Activated naive CD4-positive, alpha-beta T cell treated with anti-CD3 and anti-CD28 coated beads, Interleukin-2, amount 50 U/mL, for 16 hours (primary cell): Measurements from ENCODE around the gene NDUFV2.
"Not testable (repeated sequence)": the region's sequence is repeated elsewhere in the genome, so short reads cannot be mapped to it uniquely, and the experiment has no call there.

ENCODE experiments used
- DNase-seq: peaks from one replicate; pipeline ENCODE4 v3.0.0-alpha.2; 2020

The NDUFV2 gene

GRCh38 chr18:9102508-9103375, at the start of gene NDUFV2:
Gene NDUFV2, plus strand, starts transcription at chr18:9102699. Its CDS starts 45 bp downstream, at chr18:9102744.
- peak; percentile 99 for DNase-seq

GRCh38 chr18:9053814-9054213, 48.7 kb upstream of the NDUFV2 start:
- no peak for DNase-seq

- no peak for DNase-seq
Measured at GRCh38 chr18:9055185-9055584, 47.3 kb upstream of the NDUFV2 start.

DNA sequence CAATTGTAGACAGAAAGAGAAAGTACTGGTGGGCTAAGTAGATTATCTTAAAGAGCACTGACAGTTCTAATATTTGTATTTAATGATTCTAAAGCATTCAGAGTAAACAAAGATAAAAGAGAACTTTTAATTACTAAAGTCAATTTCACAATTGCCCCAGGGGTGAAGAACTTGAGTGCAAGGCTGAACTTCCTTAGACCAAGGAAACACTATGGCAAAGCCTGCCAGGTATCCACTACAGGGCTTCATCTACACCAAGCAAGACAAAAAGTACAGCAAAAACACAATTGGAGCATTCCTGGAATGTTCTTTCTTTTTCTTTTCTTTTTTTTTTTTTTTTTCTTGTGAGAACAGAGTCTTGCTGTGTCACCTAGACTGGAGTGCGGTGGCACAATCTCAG, 46.9 kb upstream of the NDUFV2 start:
- no peak for DNase-seq

- DNase-seq: no peak
Measured at GRCh38 chr18:9057646-9058045, 44.9 kb upstream of the NDUFV2 start.

GRCh38 chr18:9058406-9058805, 44.1 kb upstream of the NDUFV2 start:
- DNase-seq: no peak

GRCh38 chr18:9062418-9062751, 40.1 kb upstream of the NDUFV2 start:
- DNase-seq: no peak

- DNase-seq: no peak
Measured at GRCh38 chr18:9065864-9066263, 36.6 kb upstream of the NDUFV2 start.

DNA sequence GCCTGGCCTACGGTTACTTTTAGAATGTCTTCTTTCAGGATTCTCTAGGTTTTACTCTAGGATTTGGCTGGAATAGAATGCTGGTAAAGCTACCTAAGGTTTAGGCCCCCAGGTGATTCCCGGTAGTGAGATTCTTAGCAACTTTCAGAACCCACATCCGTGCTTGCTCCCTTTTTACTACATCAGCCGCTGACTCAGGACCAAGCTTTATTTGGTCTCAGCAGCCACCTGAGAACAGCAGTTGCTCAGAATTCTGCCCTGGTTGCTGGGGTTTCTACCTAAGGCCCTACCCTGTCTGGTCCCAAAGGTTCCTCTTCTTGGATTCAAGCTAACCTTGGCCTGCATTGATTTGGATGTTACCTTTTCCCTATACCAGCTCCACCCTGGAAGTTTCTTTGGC, 36.1 kb upstream of the NDUFV2 start:
- DNase-seq: no peak

- DNase-seq: no peak
Measured at GRCh38 chr18:9066817-9067306, 35.6 kb upstream of the NDUFV2 start.

DNA sequence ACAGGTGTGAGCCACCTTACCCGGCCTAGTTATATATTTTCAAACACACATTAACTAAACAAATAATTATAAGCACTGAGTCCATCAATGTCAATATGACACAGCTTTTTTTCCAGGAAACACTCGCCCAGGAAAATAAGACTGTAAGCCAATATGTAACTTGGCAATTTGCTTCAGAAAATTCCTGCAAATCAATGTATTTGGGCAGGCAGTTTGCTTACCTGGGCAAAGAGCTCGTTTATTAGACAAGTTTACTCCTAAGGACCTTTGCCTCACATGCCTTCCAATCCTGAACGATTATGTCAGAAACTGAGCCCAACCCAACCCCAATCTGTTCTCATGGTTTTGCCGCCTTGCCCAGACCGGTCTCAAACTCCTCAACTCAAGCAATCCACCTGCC, 34.7 kb upstream of the NDUFV2 start:
- DNase-seq: no peak

GRCh38 chr18:9068346-9068745, 34.2 kb upstream of the NDUFV2 start:
- DNase-seq: no peak

DNA sequence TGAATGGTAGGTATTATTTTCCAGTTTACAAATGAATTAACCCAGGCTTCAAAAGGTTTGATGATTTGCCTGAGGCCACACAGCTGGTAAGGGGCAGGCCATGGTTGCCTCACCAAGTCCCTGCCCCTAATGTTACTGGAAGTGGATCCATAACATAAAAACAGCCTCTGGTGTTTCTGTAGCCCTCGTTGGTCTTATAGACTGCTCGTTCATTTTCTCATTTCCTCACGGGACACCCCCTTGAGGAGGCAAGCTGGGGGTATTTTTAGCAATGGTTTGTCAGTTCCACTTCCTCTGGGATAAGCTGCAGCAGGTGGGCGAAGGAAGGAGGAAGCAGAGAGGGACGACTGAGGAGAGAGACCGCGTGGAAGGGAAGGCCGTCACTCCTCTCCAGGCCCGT, 32.9 kb upstream of the NDUFV2 start:
- no peak for DNase-seq

DNA sequence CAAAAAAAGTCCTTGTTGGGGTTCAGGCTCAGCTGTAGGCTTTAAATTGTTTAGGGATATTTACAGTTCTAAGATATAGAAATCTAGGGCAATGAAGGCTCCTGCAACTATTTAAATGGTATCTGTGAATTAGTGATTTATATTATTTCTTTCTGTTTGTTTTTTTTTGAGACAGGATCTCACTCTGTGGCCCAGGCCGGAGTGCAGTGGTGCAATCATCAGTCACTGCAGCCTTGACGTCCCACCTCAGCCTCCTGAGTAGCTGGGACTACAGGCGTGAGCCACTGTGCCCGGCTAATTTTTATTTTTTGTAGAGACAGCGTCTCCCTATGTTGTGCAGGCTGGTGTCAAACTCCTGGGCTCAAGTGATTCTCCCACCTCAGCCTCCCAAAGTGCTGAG, 32.3 kb upstream of the NDUFV2 start:
- no peak for DNase-seq

DNA sequence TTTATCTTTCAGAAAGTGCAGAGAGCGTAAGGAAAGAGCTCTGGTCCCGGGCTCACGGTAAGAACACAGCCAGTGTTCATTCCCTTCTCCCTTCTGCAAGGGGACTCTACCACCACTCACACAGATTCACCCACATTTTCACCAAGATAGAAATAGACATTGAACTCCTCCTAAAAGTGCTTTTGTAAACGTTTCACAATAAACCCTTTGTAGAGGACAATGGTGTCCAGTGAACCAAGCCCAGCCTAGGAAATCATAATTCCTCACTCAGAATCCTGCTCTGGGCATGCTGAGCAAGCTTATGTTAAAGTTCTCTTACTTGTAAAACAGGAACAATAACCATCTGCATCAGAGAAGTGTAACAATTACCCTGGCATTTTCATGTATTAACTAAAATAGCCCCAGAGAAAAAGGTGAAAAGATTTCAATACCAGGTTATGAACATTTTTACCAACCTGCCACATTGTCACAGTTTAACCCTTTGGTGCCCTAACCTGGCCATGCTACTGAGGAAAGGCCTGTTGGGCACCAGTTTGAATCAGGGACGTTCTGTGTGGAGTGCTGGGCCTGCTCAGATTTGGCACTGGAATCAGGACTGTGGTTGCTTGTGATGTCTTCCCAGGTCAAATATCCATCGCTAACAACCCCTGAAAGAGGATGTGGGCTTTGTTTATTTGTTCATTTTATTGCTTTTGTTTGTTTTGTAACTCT, 22.5 kb upstream of the NDUFV2 start:
- no peak for DNase-seq

- DNase-seq: no peak
Measured at GRCh38 chr18:9081940-9082339, 20.6 kb upstream of the NDUFV2 start.

GRCh38 chr18:9082711-9083510, 19.6 kb upstream of the NDUFV2 start:
- DNase-seq: peak; percentile 33

DNA sequence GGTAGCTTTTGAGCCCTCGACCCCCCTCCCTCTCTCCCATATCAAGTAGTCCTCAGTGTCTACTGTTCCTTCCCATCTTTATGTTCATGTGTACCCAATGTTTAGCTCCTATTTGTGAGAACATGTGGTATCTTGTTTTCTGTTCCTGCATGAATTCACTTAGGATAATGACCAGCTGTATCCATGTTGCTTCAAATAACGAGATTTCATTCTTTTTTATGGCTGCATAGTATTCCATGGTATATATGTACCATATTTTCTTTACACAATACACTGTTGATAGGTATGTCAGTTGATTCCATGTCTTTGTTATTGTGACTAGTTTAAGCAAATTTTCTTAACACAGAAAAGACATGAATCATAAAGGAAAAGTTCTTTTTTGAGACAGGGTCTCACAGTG, 16.5 kb upstream of the NDUFV2 start:
- no peak for DNase-seq

GRCh38 chr18:9086624-9087023, 15.9 kb upstream of the NDUFV2 start:
- DNase-seq: no peak

- DNase-seq: no peak
Measured at GRCh38 chr18:9087144-9087543, 15.4 kb upstream of the NDUFV2 start.

- no peak for DNase-seq
Measured at GRCh38 chr18:9088252-9088651, 14.2 kb upstream of the NDUFV2 start.

DNA sequence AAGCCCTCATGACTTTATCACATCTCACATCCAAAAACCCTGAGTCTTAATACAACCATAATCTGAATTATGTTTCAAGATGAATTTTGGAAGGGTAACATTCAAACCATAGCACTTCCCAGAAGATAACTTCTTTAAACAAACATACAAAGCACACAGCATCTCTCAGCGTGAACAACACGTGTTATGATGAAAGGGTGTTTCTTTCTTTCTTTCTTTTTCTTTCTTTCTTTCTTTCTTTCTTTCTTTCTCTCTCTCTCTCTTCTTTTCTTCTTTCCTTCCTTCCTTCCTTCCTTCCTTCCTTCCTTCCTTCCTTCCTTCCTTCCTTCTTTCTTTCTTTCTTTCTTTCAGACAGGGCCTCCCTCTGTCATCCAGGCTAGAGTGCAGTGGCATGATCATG, 13.8 kb upstream of the NDUFV2 start:
- DNase-seq: not testable (repeated sequence)

DNA sequence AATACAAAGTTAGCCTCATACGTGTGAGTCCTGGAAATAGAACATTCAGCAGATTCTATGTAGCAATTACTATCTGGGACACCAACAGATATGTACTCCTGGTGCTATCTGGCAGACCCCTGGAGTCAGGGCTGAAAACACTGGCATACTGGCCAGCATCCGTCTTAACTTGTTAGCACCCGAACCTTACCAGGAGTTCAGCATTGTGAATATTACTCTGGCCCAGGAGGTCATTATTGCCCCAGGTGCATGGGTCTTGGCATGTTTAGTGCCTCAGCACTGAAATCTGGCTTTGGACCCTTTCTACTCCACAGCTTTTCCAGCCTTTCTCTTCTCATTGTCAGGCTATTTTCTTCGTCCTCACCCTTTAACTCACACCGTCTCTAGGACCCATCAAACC, 11.9 kb upstream of the NDUFV2 start:
- no peak for DNase-seq
